Measurements from ENCODE around the gene LIM2. TPM values are rescaled to one million over a fixed set of nuclear protein-coding genes. Genes with fewer than 3 reads are reported as not detected.

The LIM2 gene
- total and polyA plus RNA-seq, 2 experiments from 2014 or later, result not detected

- H3K4me1 ChIP-seq (ENCODE audit: insufficient read depth), result no peaks in the 10 kb centered on the region
- no peaks in the 10 kb centered on the region for H3K79me2 ChIP-seq
- no peak overlapping the region for H3K27ac ChIP-seq
- no peak overlapping the region for H3K4me3 ChIP-seq
- H3K9me3 ChIP-seq (ENCODE audit: low read depth), result no peaks in the 10 kb centered on the region
- H3K9me2 ChIP-seq (replicated peaks; ENCODE audit: insufficient read depth), result no peaks in the 10 kb centered on the region
- no peak for TF ChIP-seq CTCF (IDR thresholded peaks at IDR 0.05; ENCODE audit: poor library complexity)
- TF ChIP-seq EZH2 (IDR thresholded peaks at IDR 0.05; ENCODE audit: borderline replicate concordance), result no peak
- TF ChIP-seq EZH2phosphoT487 (IDR thresholded peaks at IDR 0.05; ENCODE audit: low read depth, severe bottlenecking, unreplicated experiment), result no peak
- no peaks in the 10 kb centered on the region for H3K36me3 ChIP-seq (replicated peaks; ENCODE audit: insufficient read depth, low read depth)
- H3K4me2 ChIP-seq, result no peak overlapping the region
- WGBS (ENCODE audit: low lambda C conversion rate, missing lambda C conversion rate), result 96% methylated on average over 13 of the region's 13 CpGs
- H2AFZ ChIP-seq, result no peak overlapping the region
- no peaks in the 10 kb centered on the region for H4K20me1 ChIP-seq (ENCODE audit: insufficient read depth, poor library complexity, severe bottlenecking)
- no peaks in the 10 kb centered on the region for H3K27me3 ChIP-seq
- no peak for DNase-seq (ENCODE audit: low spot score)
Measured at GRCh38 chr19:51333836-51334460, 53.8 kb downstream of the LIM2 start.

- H2AFZ ChIP-seq, result no peak overlapping the region
- no peaks in the 10 kb centered on the region for H4K20me1 ChIP-seq (ENCODE audit: insufficient read depth, poor library complexity, severe bottlenecking)
- no peaks in the 10 kb centered on the region for H3K4me1 ChIP-seq (ENCODE audit: insufficient read depth)
- H3K79me2 ChIP-seq, result no peaks in the 10 kb centered on the region
- TF ChIP-seq EZH2phosphoT487 (IDR thresholded peaks at IDR 0.05; ENCODE audit: low read depth, severe bottlenecking, unreplicated experiment), result no peak
- TF ChIP-seq CTCF (IDR thresholded peaks at IDR 0.05; ENCODE audit: poor library complexity), result no peak
- TF ChIP-seq EZH2 (IDR thresholded peaks at IDR 0.05; ENCODE audit: borderline replicate concordance), result no peak
- DNase-seq (ENCODE audit: low spot score), result no peak
- WGBS (ENCODE audit: low lambda C conversion rate, missing lambda C conversion rate), result 96% methylated on average over 6 of the region's 6 CpGs
- no peaks in the 10 kb centered on the region for H3K9me3 ChIP-seq (ENCODE audit: low read depth)
- H3K4me2 ChIP-seq, result no peak overlapping the region
- H3K27me3 ChIP-seq, result no peaks in the 10 kb centered on the region
- no peaks in the 10 kb centered on the region for H3K9me2 ChIP-seq (replicated peaks; ENCODE audit: insufficient read depth)
- H3K27ac ChIP-seq, result no peak overlapping the region
- no peaks in the 10 kb centered on the region for H3K36me3 ChIP-seq (replicated peaks; ENCODE audit: insufficient read depth, low read depth)
- H3K4me3 ChIP-seq, result no peak overlapping the region
Measured at GRCh38 chr19:51331716-51332115, 56.1 kb downstream of the LIM2 start.

- H3K9me2 ChIP-seq (replicated peaks; ENCODE audit: insufficient read depth), result no peaks in the 10 kb centered on the region
- 87% methylated on average over 3 of the region's 3 CpGs for WGBS (ENCODE audit: low lambda C conversion rate, missing lambda C conversion rate)
- no peaks in the 10 kb centered on the region for H3K9me3 ChIP-seq (ENCODE audit: low read depth)
Measured at GRCh38 chr19:51331193-51331592, 56.6 kb downstream of the LIM2 start.

More at GRCh38 chr19:51331193-51331592, 56.6 kb downstream of the LIM2 start:
- no peaks in the 10 kb centered on the region for H3K4me1 ChIP-seq (ENCODE audit: insufficient read depth)
- H3K27me3 ChIP-seq, result no peaks in the 10 kb centered on the region
- no peak overlapping the region for H3K4me3 ChIP-seq
- no peak for DNase-seq (ENCODE audit: low spot score)
- TF ChIP-seq CTCF (IDR thresholded peaks at IDR 0.05; ENCODE audit: poor library complexity), result no peak
- no peak for TF ChIP-seq EZH2phosphoT487 (IDR thresholded peaks at IDR 0.05; ENCODE audit: low read depth, severe bottlenecking, unreplicated experiment)
- no peak for TF ChIP-seq EZH2 (IDR thresholded peaks at IDR 0.05; ENCODE audit: borderline replicate concordance)
- no peak overlapping the region for H2AFZ ChIP-seq
- H3K36me3 ChIP-seq (replicated peaks; ENCODE audit: insufficient read depth, low read depth), result no peaks in the 10 kb centered on the region
- H3K79me2 ChIP-seq, result no peaks in the 10 kb centered on the region
- no peak overlapping the region for H3K27ac ChIP-seq
- no peak overlapping the region for H3K4me2 ChIP-seq
- H4K20me1 ChIP-seq (ENCODE audit: insufficient read depth, poor library complexity, severe bottlenecking), result no peaks in the 10 kb centered on the region
